GM23338 (cell line): ENCODE measurements around the gene PTPRO. TPM values are rescaled to one million over a fixed set of nuclear protein-coding genes. Genes with fewer than 3 reads are reported as not detected.

Source experiments
- ATAC-seq: fragments of 200-7000 bp; cut with Tn5 transposase; 3 replicates; pipeline ENCODE4 v1.9.1; 2020
- DNase-seq: peaks from one replicate; pipeline ENCODE4 v3.0.0-alpha.2; 2015; ENCODE audit warnings: low spot score
- H2AFZ ChIP-seq: fragments of 200-600 bp; sonication (generic); 2 replicates; pipeline ENCODE4 v1.8.0; 2016; ENCODE audit warnings: antibody characterized with exemption, mild to moderate bottlenecking, moderate library complexity
- H3F3A ChIP-seq: fragments of 200-600 bp; sonication (generic); replicated peaks from 2 replicates; pipeline ENCODE4 v1.8.0; 2017; ENCODE audit warnings: antibody characterized with exemption, mixed run types, low read depth
- H3K27ac ChIP-seq: fragments of 200-600 bp; sonication (generic); 2 replicates; pipeline ENCODE4 v1.6.1; 2016; ENCODE audit warnings: low read depth
- H3K27me3 ChIP-seq: fragments of 200-600 bp; sonication (generic); 2 replicates; pipeline ENCODE4 v1.8.0; 2016; ENCODE audit warnings: mild to moderate bottlenecking, mixed run types, moderate library complexity; ENCODE audit not compliant: insufficient read depth
- H3K36me3 ChIP-seq: fragments of 200-600 bp; sonication (generic); 2 replicates; pipeline ENCODE4 v1.8.0; 2016; ENCODE audit warnings: mild to moderate bottlenecking; ENCODE audit not compliant: insufficient read depth
- H3K4me1 ChIP-seq: fragments of 200-600 bp; sonication (generic); 2 replicates; pipeline ENCODE4 v1.8.0; 2016; ENCODE audit warnings: mild to moderate bottlenecking, moderate library complexity; ENCODE audit not compliant: insufficient read depth
- H3K4me2 ChIP-seq: fragments of 200-600 bp; sonication (generic); 2 replicates; pipeline ENCODE4 v1.7.1; 2017; ENCODE audit warnings: mixed run types
- H3K4me3 ChIP-seq: fragments of 200-600 bp; sonication (generic); 2 replicates; pipeline ENCODE4 v1.6.1; 2016; ENCODE audit warnings: mixed run types
- H3K79me2 ChIP-seq: fragments of 200-600 bp; sonication (generic); replicated peaks from 2 replicates; pipeline ENCODE4 v1.8.0; 2017; ENCODE audit warnings: mild to moderate bottlenecking; ENCODE audit not compliant: insufficient read depth
- H3K9me2 ChIP-seq: fragments of 200-600 bp; sonication (generic); 2 replicates; pipeline ENCODE4 v1.8.0; 2017; ENCODE audit not compliant: insufficient read depth
- H4K20me1 ChIP-seq: fragments of 200-600 bp; sonication (generic); replicated peaks from 2 replicates; pipeline ENCODE4 v1.8.0; 2017; ENCODE audit warnings: mild to moderate bottlenecking; ENCODE audit not compliant: insufficient read depth
- H3K27ac Mint-ChIP-seq: 2 replicates; pipeline ENCODE4 v1.8.0; 2020; ENCODE audit warnings: inconsistent platforms, mild to moderate bottlenecking, moderate library complexity, mixed read lengths
- H3K27me3 Mint-ChIP-seq: 3 replicates; pipeline ENCODE4 v1.8.0; 2022; ENCODE audit warnings: low read depth, mild to moderate bottlenecking, moderate library complexity, mixed read lengths, inconsistent platforms; ENCODE audit not compliant: insufficient read depth, poor library complexity
- H3K36me3 Mint-ChIP-seq: 3 replicates; pipeline ENCODE4 v1.8.0; 2021; ENCODE audit warnings: low read depth, mild to moderate bottlenecking, inconsistent platforms, moderate library complexity, mixed read lengths
- H3K4me1 Mint-ChIP-seq: 3 replicates; pipeline ENCODE4 v1.8.0; 2020; ENCODE audit warnings: mild to moderate bottlenecking, inconsistent platforms, mixed read lengths
- H3K4me3 Mint-ChIP-seq: 3 replicates; pipeline ENCODE4 v1.8.0; 2021; ENCODE audit warnings: moderate library complexity, mild to moderate bottlenecking, inconsistent platforms, mixed read lengths
- H3K9me3 Mint-ChIP-seq: 3 replicates; pipeline ENCODE4 v1.8.0; 2020; ENCODE audit warnings: moderate library complexity, mild to moderate bottlenecking, inconsistent platforms, mixed read lengths
- CREB1 ChIP-seq: fragments of 250-450 bp; sonication (Bioruptor Pico); IDR thresholded peaks from 2 replicates; pipeline ENCODE4 v1.5.0; 2020; ENCODE audit warnings: low read depth, mild to moderate bottlenecking, moderate library complexity
- EZH2 ChIP-seq: fragments of 200-600 bp; sonication (generic); IDR thresholded peaks from one replicate; pipeline ENCODE4 v1.8.0; 2017; ENCODE audit warnings: antibody characterized with exemption, mild to moderate bottlenecking, low read depth; ENCODE audit not compliant: unreplicated experiment
- EZH2phosphoT487 ChIP-seq: fragments of 200-600 bp; sonication (generic); IDR thresholded peaks from one replicate; pipeline ENCODE4 v1.8.1; 2018; ENCODE audit warnings: antibody characterized with exemption; ENCODE audit not compliant: unreplicated experiment
- JUNB ChIP-seq: IDR thresholded peaks from one replicate; pipeline ENCODE4 v1.6.1; 2016; ENCODE audit warnings: antibody characterized with exemption; ENCODE audit not compliant: unreplicated experiment
- NANOG ChIP-seq: IDR thresholded peaks from 2 replicates; pipeline ENCODE4 v1.6.1; 2016; ENCODE audit warnings: antibody characterized with exemption, borderline replicate concordance
- POLR2AphosphoS5 ChIP-seq: IDR thresholded peaks from 2 replicates; pipeline ENCODE4 v1.6.1; 2016; ENCODE audit warnings: antibody characterized with exemption, low read depth
- STAT1 ChIP-seq: IDR thresholded peaks from one replicate; pipeline ENCODE4 v1.6.1; 2016; ENCODE audit warnings: antibody characterized with exemption; ENCODE audit not compliant: unreplicated experiment
- ZNF114 ChIP-seq: fragments of 250-450 bp; sonication (Bioruptor Pico); IDR thresholded peaks from 2 replicates; pipeline ENCODE4 v1.5.0; 2020; ENCODE audit warnings: mild to moderate bottlenecking, moderate library complexity
- ZNF331 ChIP-seq: fragments of 250-450 bp; sonication (Bioruptor Pico); IDR thresholded peaks from 2 replicates; pipeline ENCODE4 v1.5.0; 2020; ENCODE audit warnings: low read depth, mild to moderate bottlenecking, moderate library complexity
- polyA plus RNA-seq: library from polyadenylated mRNA; unstranded; fragments of >200 nt; fragmentation: Nextera tagmentation; extraction: Ambion mirVana; gene quantifications from 2 replicates; pipeline ENCODE4 v1.2.1, GENCODE V29; 2016
- total RNA-seq: library from RNA; depleted of rRNA; stranded (reverse); fragments of >200 nt; shearing (Covaris generic); gene quantifications from 2 replicates; pipeline ENCODE4 v1.2.3, GENCODE V29; 2014
- TF ChIP-seq, protein P1 (sequence below): IDR thresholded peaks from one replicate; pipeline ENCODE4 v1.6.1; 2018; ENCODE audit warnings: antibody characterized with exemption; ENCODE audit not compliant: unreplicated experiment
- TF ChIP-seq, protein P2 (sequence below), 2 experiments: fragments of 200-600 bp in 1 of 2; sonication (generic) in 1 of 2; conservative IDR thresholded peaks; 2 replicates each; pipeline versions ENCODE4 v1.5.1 to v1.6.1; 2016 to 2017; ENCODE audit warnings: antibody characterized with exemption in 2 of 2, low read depth in 2 of 2, mild to moderate bottlenecking in 2 of 2, moderate library complexity in 1 of 2
- TF ChIP-seq, protein P3 (sequence below): IDR thresholded peaks from 2 replicates; pipeline ENCODE4 v1.6.1; 2016; ENCODE audit warnings: antibody characterized with exemption
- TF ChIP-seq, protein P4 (sequence below): fragments of 250-450 bp; sonication (Bioruptor Pico); IDR thresholded peaks from 2 replicates; pipeline ENCODE4 v1.5.0; 2020; ENCODE audit warnings: mild to moderate bottlenecking, moderate library complexity

Gene PTPRO
- total and polyA plus RNA-seq, 2 experiments from 2014 or later, result 1.4 to 1.5 TPM

DNA sequence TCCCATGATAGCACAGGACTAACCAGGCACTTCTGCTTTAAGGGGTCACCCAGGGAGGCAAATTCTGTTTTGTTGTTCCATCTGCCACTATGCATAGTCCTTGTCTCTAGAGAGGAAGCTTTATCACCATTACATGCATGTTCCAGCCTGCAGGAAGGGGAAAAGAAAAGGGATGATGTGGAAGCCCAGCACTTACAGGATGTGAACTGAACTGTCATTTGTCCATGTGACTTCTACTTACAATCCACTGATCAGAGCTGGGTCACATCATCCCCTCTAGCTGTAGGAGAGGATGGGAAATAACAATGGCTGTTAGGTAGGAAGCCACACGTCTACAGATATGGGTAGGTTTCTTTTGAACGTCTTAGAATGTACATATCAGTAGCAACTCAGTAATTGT is 203.1 kb downstream of the PTPRO start (continued):
- TF ChIP-seq ZNF114 (no peak), EZH2phosphoT487 (no peak), ZNF331 (CRISPR knock-in tag) (no peak), STAT1 (no peak)

DNA sequence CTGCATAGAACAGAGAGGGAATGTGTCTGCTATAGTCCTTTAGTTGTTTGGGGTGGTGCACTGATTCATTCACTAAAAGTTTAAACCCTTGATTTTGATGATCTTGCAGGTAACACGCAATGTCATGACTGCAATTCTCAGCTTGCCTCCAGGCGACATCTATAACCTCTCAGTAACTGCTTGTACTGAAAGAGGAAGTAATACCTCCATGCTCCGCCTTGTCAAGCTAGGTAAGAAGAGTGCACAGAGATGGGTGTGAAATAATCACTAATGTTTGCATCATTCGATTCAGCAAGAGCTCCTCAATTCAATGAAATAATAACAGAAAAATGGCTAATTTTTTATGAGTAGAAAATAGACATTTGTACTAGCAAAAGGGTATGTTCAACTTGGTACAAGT is 203.7 kb downstream of the PTPRO start:
- Histone ChIP-seq H3K4me3 (no peak overlapping the region), H3K79me2 (no peaks in the 10 kb centered on the region), H3K27ac (no peak overlapping the region), H4K20me1 (no peaks in the 10 kb centered on the region), H3F3A (no peaks in the 10 kb centered on the region), H3K36me3 (no peaks in the 10 kb centered on the region), H3K4me2 (no peak overlapping the region), H2AFZ (no peak overlapping the region), H3K4me1 (no peaks in the 10 kb centered on the region), H3K27me3 (no peaks in the 10 kb centered on the region), H3K9me2 (no peaks in the 10 kb centered on the region)
- no peaks in the 10 kb centered on the region for H3K36me3 Mint-ChIP-seq
- no peak for ATAC-seq
- no peaks in the 10 kb centered on the region for H3K9me3 Mint-ChIP-seq
- DNase-seq, result peak; percentile 17
- no peaks in the 10 kb centered on the region for H3K27me3 Mint-ChIP-seq
- peaks cover 13% of the 10 kb centered on the region for H3K4me1 Mint-ChIP-seq
- H3K27ac Mint-ChIP-seq, result no peak overlapping the region
- no peak overlapping the region for H3K4me3 Mint-ChIP-seq
- TF ChIP-seq EZH2, result no peak
- TF ChIP-seq JUNB, result no peak
- TF ChIP-seq, protein P1, sequence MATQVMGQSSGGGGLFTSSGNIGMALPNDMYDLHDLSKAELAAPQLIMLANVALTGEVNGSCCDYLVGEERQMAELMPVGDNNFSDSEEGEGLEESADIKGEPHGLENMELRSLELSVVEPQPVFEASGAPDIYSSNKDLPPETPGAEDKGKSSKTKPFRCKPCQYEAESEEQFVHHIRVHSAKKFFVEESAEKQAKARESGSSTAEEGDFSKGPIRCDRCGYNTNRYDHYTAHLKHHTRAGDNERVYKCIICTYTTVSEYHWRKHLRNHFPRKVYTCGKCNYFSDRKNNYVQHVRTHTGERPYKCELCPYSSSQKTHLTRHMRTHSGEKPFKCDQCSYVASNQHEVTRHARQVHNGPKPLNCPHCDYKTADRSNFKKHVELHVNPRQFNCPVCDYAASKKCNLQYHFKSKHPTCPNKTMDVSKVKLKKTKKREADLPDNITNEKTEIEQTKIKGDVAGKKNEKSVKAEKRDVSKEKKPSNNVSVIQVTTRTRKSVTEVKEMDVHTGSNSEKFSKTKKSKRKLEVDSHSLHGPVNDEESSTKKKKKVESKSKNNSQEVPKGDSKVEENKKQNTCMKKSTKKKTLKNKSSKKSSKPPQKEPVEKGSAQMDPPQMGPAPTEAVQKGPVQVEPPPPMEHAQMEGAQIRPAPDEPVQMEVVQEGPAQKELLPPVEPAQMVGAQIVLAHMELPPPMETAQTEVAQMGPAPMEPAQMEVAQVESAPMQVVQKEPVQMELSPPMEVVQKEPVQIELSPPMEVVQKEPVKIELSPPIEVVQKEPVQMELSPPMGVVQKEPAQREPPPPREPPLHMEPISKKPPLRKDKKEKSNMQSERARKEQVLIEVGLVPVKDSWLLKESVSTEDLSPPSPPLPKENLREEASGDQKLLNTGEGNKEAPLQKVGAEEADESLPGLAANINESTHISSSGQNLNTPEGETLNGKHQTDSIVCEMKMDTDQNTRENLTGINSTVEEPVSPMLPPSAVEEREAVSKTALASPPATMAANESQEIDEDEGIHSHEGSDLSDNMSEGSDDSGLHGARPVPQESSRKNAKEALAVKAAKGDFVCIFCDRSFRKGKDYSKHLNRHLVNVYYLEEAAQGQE, result no peak
- TF ChIP-seq, protein P2, sequence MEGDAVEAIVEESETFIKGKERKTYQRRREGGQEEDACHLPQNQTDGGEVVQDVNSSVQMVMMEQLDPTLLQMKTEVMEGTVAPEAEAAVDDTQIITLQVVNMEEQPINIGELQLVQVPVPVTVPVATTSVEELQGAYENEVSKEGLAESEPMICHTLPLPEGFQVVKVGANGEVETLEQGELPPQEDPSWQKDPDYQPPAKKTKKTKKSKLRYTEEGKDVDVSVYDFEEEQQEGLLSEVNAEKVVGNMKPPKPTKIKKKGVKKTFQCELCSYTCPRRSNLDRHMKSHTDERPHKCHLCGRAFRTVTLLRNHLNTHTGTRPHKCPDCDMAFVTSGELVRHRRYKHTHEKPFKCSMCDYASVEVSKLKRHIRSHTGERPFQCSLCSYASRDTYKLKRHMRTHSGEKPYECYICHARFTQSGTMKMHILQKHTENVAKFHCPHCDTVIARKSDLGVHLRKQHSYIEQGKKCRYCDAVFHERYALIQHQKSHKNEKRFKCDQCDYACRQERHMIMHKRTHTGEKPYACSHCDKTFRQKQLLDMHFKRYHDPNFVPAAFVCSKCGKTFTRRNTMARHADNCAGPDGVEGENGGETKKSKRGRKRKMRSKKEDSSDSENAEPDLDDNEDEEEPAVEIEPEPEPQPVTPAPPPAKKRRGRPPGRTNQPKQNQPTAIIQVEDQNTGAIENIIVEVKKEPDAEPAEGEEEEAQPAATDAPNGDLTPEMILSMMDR (conservative IDR thresholded peaks at IDR 0.05; ENCODE audit: low read depth in 2 of 2), result no peak
- TF ChIP-seq ZNF114, result no peak
- no peak for TF ChIP-seq POLR2AphosphoS5
- no peak for TF ChIP-seq EZH2phosphoT487
- TF ChIP-seq CREB1 (CRISPR knock-in tag), result no peak
- no peak for TF ChIP-seq NANOG
- TF ChIP-seq, protein P3, sequence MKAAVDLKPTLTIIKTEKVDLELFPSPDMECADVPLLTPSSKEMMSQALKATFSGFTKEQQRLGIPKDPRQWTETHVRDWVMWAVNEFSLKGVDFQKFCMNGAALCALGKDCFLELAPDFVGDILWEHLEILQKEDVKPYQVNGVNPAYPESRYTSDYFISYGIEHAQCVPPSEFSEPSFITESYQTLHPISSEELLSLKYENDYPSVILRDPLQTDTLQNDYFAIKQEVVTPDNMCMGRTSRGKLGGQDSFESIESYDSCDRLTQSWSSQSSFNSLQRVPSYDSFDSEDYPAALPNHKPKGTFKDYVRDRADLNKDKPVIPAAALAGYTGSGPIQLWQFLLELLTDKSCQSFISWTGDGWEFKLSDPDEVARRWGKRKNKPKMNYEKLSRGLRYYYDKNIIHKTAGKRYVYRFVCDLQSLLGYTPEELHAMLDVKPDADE, result no peak
- TF ChIP-seq, protein P4, sequence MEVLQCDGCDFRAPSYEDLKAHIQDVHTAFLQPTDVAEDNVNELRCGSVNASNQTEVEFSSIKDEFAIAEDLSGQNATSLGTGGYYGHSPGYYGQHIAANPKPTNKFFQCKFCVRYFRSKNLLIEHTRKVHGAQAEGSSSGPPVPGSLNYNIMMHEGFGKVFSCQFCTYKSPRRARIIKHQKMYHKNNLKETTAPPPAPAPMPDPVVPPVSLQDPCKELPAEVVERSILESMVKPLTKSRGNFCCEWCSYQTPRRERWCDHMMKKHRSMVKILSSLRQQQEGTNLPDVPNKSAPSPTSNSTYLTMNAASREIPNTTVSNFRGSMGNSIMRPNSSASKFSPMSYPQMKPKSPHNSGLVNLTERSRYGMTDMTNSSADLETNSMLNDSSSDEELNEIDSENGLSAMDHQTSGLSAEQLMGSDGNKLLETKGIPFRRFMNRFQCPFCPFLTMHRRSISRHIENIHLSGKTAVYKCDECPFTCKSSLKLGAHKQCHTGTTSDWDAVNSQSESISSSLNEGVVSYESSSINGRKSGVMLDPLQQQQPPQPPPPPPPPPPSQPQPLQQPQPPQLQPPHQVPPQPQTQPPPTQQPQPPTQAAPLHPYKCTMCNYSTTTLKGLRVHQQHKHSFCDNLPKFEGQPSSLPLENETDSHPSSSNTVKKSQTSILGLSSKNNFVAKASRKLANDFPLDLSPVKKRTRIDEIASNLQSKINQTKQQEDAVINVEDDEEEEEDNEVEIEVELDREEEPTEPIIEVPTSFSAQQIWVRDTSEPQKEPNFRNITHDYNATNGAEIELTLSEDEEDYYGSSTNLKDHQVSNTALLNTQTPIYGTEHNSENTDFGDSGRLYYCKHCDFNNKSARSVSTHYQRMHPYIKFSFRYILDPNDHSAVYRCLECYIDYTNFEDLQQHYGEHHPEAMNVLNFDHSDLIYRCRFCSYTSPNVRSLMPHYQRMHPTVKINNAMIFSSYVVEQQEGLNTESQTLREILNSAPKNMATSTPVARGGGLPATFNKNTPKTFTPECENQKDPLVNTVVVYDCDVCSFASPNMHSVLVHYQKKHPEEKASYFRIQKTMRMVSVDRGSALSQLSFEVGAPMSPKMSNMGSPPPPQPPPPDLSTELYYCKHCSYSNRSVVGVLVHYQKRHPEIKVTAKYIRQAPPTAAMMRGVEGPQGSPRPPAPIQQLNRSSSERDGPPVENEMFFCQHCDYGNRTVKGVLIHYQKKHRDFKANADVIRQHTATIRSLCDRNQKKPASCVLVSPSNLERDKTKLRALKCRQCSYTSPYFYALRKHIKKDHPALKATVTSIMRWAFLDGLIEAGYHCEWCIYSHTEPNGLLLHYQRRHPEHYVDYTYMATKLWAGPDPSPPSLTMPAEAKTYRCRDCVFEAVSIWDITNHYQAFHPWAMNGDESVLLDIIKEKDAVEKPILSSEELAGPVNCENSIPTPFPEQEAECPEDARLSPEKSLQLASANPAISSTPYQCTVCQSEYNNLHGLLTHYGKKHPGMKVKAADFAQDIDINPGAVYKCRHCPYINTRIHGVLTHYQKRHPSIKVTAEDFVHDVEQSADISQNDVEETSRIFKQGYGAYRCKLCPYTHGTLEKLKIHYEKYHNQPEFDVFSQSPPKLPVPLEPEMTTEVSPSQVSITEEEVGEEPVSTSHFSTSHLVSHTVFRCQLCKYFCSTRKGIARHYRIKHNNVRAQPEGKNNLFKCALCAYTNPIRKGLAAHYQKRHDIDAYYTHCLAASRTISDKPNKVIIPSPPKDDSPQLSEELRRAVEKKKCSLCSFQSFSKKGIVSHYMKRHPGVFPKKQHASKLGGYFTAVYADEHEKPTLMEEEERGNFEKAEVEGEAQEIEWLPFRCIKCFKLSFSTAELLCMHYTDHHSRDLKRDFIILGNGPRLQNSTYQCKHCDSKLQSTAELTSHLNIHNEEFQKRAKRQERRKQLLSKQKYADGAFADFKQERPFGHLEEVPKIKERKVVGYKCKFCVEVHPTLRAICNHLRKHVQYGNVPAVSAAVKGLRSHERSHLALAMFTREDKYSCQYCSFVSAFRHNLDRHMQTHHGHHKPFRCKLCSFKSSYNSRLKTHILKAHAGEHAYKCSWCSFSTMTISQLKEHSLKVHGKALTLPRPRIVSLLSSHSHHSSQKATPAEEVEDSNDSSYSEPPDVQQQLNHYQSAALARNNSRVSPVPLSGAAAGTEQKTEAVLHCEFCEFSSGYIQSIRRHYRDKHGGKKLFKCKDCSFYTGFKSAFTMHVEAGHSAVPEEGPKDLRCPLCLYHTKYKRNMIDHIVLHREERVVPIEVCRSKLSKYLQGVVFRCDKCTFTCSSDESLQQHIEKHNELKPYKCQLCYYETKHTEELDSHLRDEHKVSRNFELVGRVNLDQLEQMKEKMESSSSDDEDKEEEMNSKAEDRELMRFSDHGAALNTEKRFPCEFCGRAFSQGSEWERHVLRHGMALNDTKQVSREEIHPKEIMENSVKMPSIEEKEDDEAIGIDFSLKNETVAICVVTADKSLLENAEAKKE (CRISPR knock-in tag), result no peak
- TF ChIP-seq ZNF331 (CRISPR knock-in tag), result no peak
- TF ChIP-seq STAT1, result no peak
